MCF 10A (cell line): ENCODE results near the gene G0S2. TPM values are rescaled to one million over a fixed set of nuclear protein-coding genes. Genes with fewer than 3 reads are reported as not detected.
"Not testable (repeated sequence)": the region's sequence is repeated elsewhere in the genome, so short reads cannot be mapped to it uniquely, and the experiment has no call there.

ENCODE experiments used
- BruUV-seq: library from RNA; stranded (reverse); fragments of 400-500 nt; replicated peaks from 2 replicates; lab custom pipeline; 2021; lab: Mats Ljungman, UMichigan
- CTCF ChIA-PET: fragments of 300-600 bp; sonication (Branson Sonifier 250); formaldehyde crosslinking; extraction: SDS; loops from one replicate; lab custom pipeline; 2021; ENCODE audit warnings: antibody characterized with exemption, inconsistent platforms; lab: Yijun Ruan, JAX
- POLR2A ChIA-PET: fragments of 300-600, 350-650 bp; sonication (Branson Sonifier 250); formaldehyde crosslinking; extraction: SDS; loops from one replicate; lab custom pipeline; 2020; ENCODE audit warnings: antibody characterized with exemption, inconsistent platforms; lab: Yijun Ruan, JAX
- DNase-seq: peaks from one replicate; pipeline ENCODE4 v3.0.0-alpha.2; 2018; ENCODE audit not compliant: unreplicated experiment
- H3K27ac Mint-ChIP-seq: one replicate; pipeline ENCODE4 v1.8.0; 2022; ENCODE audit warnings: mild to moderate bottlenecking, low read depth, mixed read lengths; ENCODE audit not compliant: unreplicated experiment
- H3K27me3 Mint-ChIP-seq: one replicate; pipeline ENCODE4 v1.8.0; 2022; ENCODE audit warnings: mixed read lengths; ENCODE audit not compliant: insufficient read depth, unreplicated experiment
- H3K36me3 Mint-ChIP-seq: one replicate; pipeline ENCODE4 v1.8.0; 2022; ENCODE audit warnings: mild to moderate bottlenecking, moderate library complexity, mixed read lengths; ENCODE audit not compliant: insufficient read depth, unreplicated experiment
- H3K4me1 Mint-ChIP-seq: one replicate; pipeline ENCODE4 v1.8.0; 2022; ENCODE audit warnings: mixed read lengths; ENCODE audit not compliant: insufficient read depth, unreplicated experiment
- H3K4me3 Mint-ChIP-seq: one replicate; pipeline ENCODE4 v1.8.0; 2022; ENCODE audit warnings: mild to moderate bottlenecking, moderate library complexity, mixed read lengths; ENCODE audit not compliant: unreplicated experiment
- H3K9me3 Mint-ChIP-seq: one replicate; pipeline ENCODE4 v1.8.0; 2022; ENCODE audit warnings: mixed read lengths; ENCODE audit not compliant: unreplicated experiment
- intact Hi-C: fragments of 100-400 bp; cut with micrococcal nuclease; formaldehyde crosslinking; loops from 2 replicates; pipeline ENCODE4 v1.14.1; 2022
- total RNA-seq: library from RNA; stranded (reverse); gene quantifications from 2 replicates; pipeline ENCODE4 v1.2.3, GENCODE V29; 2022
- TF ChIP-seq, protein P1 (sequence below): fragments of 200-600 bp; IDR thresholded peaks from one replicate; pipeline ENCODE4 v1.8.0; 2022; ENCODE audit warnings: antibody characterized with exemption, mild to moderate bottlenecking; ENCODE audit not compliant: unreplicated experiment

The G0S2 gene
- total RNA-seq, 1 experiment from 2014 or later, result not detected

DNA sequence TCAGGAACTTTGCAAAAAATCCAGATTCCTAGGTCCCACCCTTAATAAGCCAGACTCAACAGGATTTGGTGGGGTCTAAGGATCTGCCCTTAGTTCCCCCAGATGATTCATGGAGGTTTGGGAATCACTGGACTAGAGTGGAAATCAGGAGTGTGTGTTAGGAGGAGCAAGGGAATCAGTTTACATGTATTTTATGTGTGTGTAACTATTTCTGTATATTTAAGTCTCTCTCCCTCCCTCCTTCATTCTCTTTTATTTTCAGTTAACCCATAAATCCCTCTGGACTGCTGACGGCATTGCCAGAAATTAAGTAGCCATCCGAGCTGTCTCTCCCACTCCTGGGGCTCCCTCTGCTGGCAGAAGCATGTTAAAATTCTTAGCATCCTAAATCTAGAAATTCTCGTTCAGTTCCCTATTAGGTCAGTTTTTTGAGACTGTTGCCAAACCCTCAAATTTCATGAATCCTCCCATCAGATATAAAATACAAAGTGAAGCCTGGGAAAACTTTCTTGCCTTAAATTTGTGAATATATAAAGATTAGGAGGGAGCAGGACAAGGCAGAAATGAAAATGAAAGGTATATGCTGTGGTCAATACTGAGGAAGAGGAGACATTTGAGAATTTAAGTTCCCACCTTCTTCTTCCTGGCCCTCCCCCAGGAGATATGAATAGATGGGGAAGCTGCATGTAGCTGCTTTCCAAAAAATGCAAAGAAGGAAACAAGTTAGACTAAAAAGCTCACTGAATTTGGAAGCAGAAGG, 17.7 kb downstream of the G0S2 start:
- peak; percentile 98 for DNase-seq
- ChIA-PET CTCF (interaction anchor here (0.5 to 21.9 kb wide), 36 partner anchors 12 to 251 kb away, joined by 3 to 564 read pairs (median 5); partner anchors contain the start of genes CAMK1G, G0S2, HSD11B1 and LAMB3), POLR2A (interaction anchor here (0.6 to 20.0 kb wide), 11 partner anchors 28 to 168 kb away, joined by 3 to 458 read pairs (median 5); partner anchors contain the start of gene LAMB3)
- no TSS peak for BruUV-seq
- Mint-ChIP-seq H3K27me3 (peaks cover 17% of the 10 kb centered on the region), H3K4me1 (peaks cover 64% of the 10 kb centered on the region), H3K27ac (peak overlapping the region; percentile 55), H3K4me3 (no peak overlapping the region), H3K9me3 (no peaks in the 10 kb centered on the region), H3K36me3 (no peaks in the 10 kb centered on the region)
- TF ChIP-seq, protein P1, sequence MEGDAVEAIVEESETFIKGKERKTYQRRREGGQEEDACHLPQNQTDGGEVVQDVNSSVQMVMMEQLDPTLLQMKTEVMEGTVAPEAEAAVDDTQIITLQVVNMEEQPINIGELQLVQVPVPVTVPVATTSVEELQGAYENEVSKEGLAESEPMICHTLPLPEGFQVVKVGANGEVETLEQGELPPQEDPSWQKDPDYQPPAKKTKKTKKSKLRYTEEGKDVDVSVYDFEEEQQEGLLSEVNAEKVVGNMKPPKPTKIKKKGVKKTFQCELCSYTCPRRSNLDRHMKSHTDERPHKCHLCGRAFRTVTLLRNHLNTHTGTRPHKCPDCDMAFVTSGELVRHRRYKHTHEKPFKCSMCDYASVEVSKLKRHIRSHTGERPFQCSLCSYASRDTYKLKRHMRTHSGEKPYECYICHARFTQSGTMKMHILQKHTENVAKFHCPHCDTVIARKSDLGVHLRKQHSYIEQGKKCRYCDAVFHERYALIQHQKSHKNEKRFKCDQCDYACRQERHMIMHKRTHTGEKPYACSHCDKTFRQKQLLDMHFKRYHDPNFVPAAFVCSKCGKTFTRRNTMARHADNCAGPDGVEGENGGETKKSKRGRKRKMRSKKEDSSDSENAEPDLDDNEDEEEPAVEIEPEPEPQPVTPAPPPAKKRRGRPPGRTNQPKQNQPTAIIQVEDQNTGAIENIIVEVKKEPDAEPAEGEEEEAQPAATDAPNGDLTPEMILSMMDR, result peak; percentile 100
- intact Hi-C loops, result loop anchor here (1.0 to 2.0 kb wide), 4 partner anchors 40 to 124 kb away; no protein-coding TSS in a partner anchor

DNA sequence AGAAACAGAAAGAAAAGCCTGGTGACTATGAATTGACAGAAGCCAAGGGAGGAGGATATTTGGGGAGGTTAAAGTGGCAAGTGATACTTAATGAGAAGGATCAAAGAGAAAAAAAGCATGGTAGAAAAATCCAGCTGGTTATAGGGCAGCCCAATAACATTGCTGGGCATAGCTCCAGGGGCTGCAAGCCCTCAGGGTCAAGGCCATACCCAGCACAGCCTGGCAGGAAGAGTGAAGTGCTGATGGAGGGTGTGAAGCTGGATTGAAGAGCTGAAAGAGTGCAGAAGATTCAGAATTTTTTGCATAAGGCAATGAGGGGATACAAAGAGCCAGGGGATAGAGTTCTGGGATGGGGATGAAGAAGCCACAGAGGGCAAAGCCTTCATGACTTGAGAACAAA, 21.5 kb downstream of the G0S2 start:
- ChIA-PET CTCF (interaction anchor here (0.7 to 21.9 kb wide), 15 partner anchors 31 to 130 kb away, joined by 3 to 564 read pairs (median 3); partner anchors contain the start of gene LAMB3), POLR2A (interaction anchor here (0.7 to 1.4 kb wide), 5 partner anchors 20 to 120 kb away, joined by 3 to 4 read pairs (median 3); no protein-coding TSS in a partner anchor)
- no peak overlapping the region for H3K4me3 Mint-ChIP-seq
- TF ChIP-seq, protein P1, result no peak
- H3K36me3 Mint-ChIP-seq, result no peaks in the 10 kb centered on the region
- no TSS peak for BruUV-seq
- no peaks in the 10 kb centered on the region for H3K9me3 Mint-ChIP-seq
- H3K4me1 Mint-ChIP-seq, result peaks cover 38% of the 10 kb centered on the region
- peaks cover 17% of the 10 kb centered on the region for H3K27me3 Mint-ChIP-seq
- no peak for DNase-seq
- intact Hi-C loops, result no loop called here
- H3K27ac Mint-ChIP-seq, result no peak overlapping the region

DNA sequence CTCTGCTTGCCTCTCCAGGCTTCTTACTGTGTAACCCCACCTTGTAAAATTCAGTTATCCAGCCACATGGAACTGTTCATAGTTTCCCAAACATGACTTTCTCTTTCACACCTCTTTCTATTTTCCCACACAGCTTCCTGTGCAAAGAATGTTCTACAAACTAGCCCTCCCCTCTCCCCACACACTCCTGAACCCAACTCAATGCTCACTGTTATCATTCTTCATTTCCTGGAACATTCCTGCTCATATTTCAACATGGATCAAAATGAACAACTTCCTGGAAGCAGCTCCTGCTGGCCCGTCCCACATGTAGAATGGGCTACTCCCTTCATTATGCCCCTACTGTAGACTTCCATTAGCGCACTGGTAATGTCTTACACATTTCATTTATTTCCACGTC, 21.9 kb downstream of the G0S2 start:
- BruUV-seq, result no TSS peak
- peaks cover 33% of the 10 kb centered on the region for H3K4me1 Mint-ChIP-seq
- CTCF ChIA-PET, result interaction anchor here (0.6 to 21.9 kb wide), 17 partner anchors 31 to 1146 kb away, joined by 3 to 564 read pairs (median 3); partner anchors contain the start of gene LAMB3
- TF ChIP-seq, protein P1, result no peak
- POLR2A ChIA-PET, result interaction anchor here (0.7 to 1.4 kb wide), 6 partner anchors 10 to 120 kb away, joined by 3 to 4 read pairs (median 3); no protein-coding TSS in a partner anchor
- H3K27me3 Mint-ChIP-seq, result peaks cover 17% of the 10 kb centered on the region
- DNase-seq, result no peak
- no peak overlapping the region for H3K4me3 Mint-ChIP-seq
- H3K27ac Mint-ChIP-seq, result no peak overlapping the region
- H3K36me3 Mint-ChIP-seq, result no peaks in the 10 kb centered on the region
- intact Hi-C loops, result no loop called here
- no peaks in the 10 kb centered on the region for H3K9me3 Mint-ChIP-seq

DNA sequence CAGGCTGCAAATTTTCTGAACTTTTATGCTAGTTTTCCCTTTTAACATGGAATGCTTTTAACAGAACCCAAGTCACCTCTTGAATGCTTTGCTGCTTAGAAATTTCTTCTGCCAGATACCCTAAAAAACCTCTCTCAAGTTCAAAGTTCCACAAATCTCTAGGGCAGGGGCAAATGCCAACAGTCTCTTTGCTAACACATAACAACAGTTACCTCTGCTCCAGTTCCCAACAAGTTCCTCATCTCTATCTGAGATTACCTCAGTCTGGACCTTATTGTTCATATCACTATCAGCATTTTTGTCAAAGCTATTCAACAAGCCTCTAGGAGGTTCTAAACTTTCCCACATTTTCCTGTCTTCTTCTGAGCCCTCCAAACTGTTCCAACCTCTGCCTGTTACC, 25.5 kb downstream of the G0S2 start:
- H3K27ac Mint-ChIP-seq, POLR2A ChIA-PET, H3K27me3 Mint-ChIP-seq, intact Hi-C loops, DNase-seq, H3K36me3 Mint-ChIP-seq, H3K4me3 Mint-ChIP-seq, BruUV-seq, H3K9me3 Mint-ChIP-seq: not testable (repeated sequence)
- peaks cover 17% of the 10 kb centered on the region for H3K4me1 Mint-ChIP-seq
- CTCF ChIA-PET, result interaction anchor here (0.7 to 21.9 kb wide), 8 partner anchors 12 to 124 kb away, joined by 3 to 564 read pairs (median 4); partner anchors contain the start of gene LAMB3
